ENCODE measurements around the gene ANXA9. TPM values are rescaled to one million over a fixed set of nuclear protein-coding genes. Genes with fewer than 3 reads are reported as not detected.

Gene ANXA9
- total RNA-seq, 1 experiment from 2014 or later = 2.7 TPM

DNA sequence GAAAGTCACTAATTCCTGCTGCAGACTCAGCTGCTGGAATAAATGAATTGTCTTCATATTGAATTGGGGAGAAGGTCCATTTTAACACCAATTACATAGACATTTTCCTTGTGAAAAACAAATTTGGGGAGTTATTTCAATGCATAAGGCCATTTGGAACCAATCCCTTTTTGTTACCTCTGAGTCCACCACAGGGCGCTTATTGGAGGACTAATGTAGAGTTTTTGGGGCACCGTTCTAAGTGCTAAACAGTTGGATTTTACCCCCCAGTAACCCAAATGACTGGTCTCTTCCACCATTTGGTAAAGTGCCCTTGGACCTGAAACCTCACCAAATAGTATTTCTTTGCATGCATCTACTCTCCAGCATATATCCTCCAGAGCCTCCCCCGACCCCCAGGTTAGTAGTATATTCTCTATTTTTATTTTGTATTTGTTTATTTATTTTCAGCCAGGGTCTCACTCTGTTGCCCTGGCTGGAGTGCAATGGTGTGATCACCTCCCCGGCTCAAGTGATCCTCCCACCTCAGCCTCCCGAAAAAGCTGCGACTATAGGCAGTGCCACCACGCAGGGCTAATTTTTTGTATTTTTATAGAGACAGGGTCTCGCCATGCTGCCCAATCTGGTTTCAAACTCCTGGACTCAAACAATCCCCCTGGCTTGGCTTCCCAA is 27.7 kb downstream of the ANXA9 start:
- BruUV-seq (replicated peaks) = no TSS peak
- ChIA-PET POLR2A (no interaction called here), RAD21 (ENCODE audit: low non-redundant PET in 1 of 2, low total read pairs in 2 of 2, uncharacterized antibody in 2 of 2, unreplicated experiment in 2 of 2) (no interaction called here), CTCF (no interaction called here)
- Histone ChIP-seq H3K4me1 (ENCODE audit: control insufficient read depth in 1 of 2, insufficient read depth in 2 of 2, low read length in 2 of 2) (peaks cover 11 to 34% of the 10 kb centered on the region in 2 experiments; a peak in 3 of 4 replicates), H3K4me2 (ENCODE audit: low read length) (peak overlapping the region; percentile 94), H3K4me3 (replicated peaks in 1 of 2; ENCODE audit: low read depth in 1 of 2, low read length in 2 of 2) (peak overlapping the region; percentile 60 to 94; a peak in 3 of 4 replicates), H3K27ac (ENCODE audit: low read depth, low read length) (no peak overlapping the region), H2AFZ (ENCODE audit: low read depth, low read length, poor library complexity, severe bottlenecking) (no peak overlapping the region), H3K9me2 (ENCODE audit: insufficient read depth) (no peaks in the 10 kb centered on the region), H3K27me3 (ENCODE audit: insufficient read depth, low read length) (no peaks in the 10 kb centered on the region), H4K20me1 (ENCODE audit: insufficient read depth) (no peaks in the 10 kb centered on the region), H3K9me3 (ENCODE audit: control insufficient read depth in 1 of 2, insufficient read depth in 1 of 2, low read depth in 1 of 2, low read length in 2 of 2) (no peaks in the 10 kb centered on the region), H3K79me2 (ENCODE audit: insufficient read depth, low read length) (peaks cover 16% of the 10 kb centered on the region), H3K36me3 (ENCODE audit: control insufficient read depth in 1 of 2, insufficient read depth in 2 of 2, low read length in 2 of 2) (no peaks in the 10 kb centered on the region), H3K9ac (ENCODE audit: low read length) (peak overlapping the region; percentile 95)
- intact Hi-C loops (cut with micrococcal nuclease) = loop anchor here (5.0 kb wide), 1 partner anchor 448 kb away; no protein-coding TSS in a partner anchor
- no peak for TF ChIP-seq POLR2A (IDR thresholded peaks at IDR 0.05; ENCODE audit: borderline replicate concordance, extremely low read depth, insufficient read depth, insufficient read length)
- no peak for TF ChIP-seq EZH2phosphoT487 (IDR thresholded peaks at IDR 0.05; ENCODE audit: borderline replicate concordance)
- TF ChIP-seq, protein P1, sequence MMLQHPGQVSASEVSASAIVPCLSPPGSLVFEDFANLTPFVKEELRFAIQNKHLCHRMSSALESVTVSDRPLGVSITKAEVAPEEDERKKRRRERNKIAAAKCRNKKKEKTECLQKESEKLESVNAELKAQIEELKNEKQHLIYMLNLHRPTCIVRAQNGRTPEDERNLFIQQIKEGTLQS (IDR thresholded peaks at IDR 0.05) = no peak
- no peak for TF ChIP-seq JUND (IDR thresholded peaks at IDR 0.05)
- no peak for TF ChIP-seq RAD21 (IDR thresholded peaks at IDR 0.05; ENCODE audit: low read depth)
- no peak for TF ChIP-seq ZFX (IDR thresholded peaks at IDR 0.05)
- TF ChIP-seq FOSL1 (IDR thresholded peaks at IDR 0.05; ENCODE audit: low read depth) = no peak
- no peak for TF ChIP-seq TCF7L2 (IDR thresholded peaks at IDR 0.05; ENCODE audit: borderline replicate concordance, extremely low read depth, insufficient read depth, insufficient read length)
- TF ChIP-seq EGR1 (IDR thresholded peaks at IDR 0.05; ENCODE audit: low read depth) = no peak
- DNase-seq (ENCODE audit: low read depth, low spot score) = no peak
- ATAC-seq = no peak

DNA sequence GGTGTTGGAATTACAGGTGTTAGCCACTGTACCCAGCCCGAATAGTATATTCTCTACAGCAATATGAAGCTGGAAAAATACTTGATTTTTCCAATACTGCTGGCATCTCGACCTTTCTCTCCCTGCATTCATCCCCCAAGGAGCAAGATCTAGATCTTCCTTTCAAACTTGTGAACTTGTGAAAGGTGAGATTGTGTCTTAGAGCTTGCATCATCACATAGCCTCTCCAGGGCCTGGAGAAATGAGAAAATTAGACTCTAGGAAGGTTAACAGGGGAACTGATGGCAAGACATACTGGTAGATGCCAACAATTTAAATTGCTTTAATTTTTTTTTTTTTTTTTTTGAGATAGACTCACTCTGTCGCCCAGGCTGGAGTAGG is 28.2 kb downstream of the ANXA9 start:
- Histone ChIP-seq H3K4me1 (ENCODE audit: control insufficient read depth in 1 of 2, insufficient read depth in 2 of 2, low read length in 2 of 2) (peaks cover 11 to 34% of the 10 kb centered on the region in 2 experiments; a peak in 3 of 4 replicates), H3K79me2 (ENCODE audit: insufficient read depth, low read length) (peaks cover 16% of the 10 kb centered on the region), H2AFZ (ENCODE audit: low read depth, low read length, poor library complexity, severe bottlenecking) (no peak overlapping the region), H3K27me3 (ENCODE audit: insufficient read depth, low read length) (no peaks in the 10 kb centered on the region), H3K27ac (ENCODE audit: low read depth, low read length) (no peak overlapping the region), H3K36me3 (ENCODE audit: control insufficient read depth in 1 of 2, insufficient read depth in 2 of 2, low read length in 2 of 2) (no peaks in the 10 kb centered on the region), H3K4me2 (ENCODE audit: low read length) (no peak overlapping the region), H3K4me3 (replicated peaks in 1 of 2; ENCODE audit: low read depth in 1 of 2, low read length in 2 of 2) (no peak overlapping the region), H3K9me2 (ENCODE audit: insufficient read depth) (no peaks in the 10 kb centered on the region), H3K9me3 (ENCODE audit: control insufficient read depth in 1 of 2, insufficient read depth in 1 of 2, low read depth in 1 of 2, low read length in 2 of 2) (no peaks in the 10 kb centered on the region), H3K9ac (ENCODE audit: low read length) (no peak overlapping the region), H4K20me1 (ENCODE audit: insufficient read depth) (no peaks in the 10 kb centered on the region)
- POLR2A ChIA-PET = no interaction called here
- intact Hi-C loops (cut with micrococcal nuclease) = no loop called here
- ATAC-seq (no peak), DNase-seq (ENCODE audit: low read depth, low spot score) (no peak)
- CTCF ChIA-PET = no interaction called here
- no TSS peak for BruUV-seq (replicated peaks)
- RAD21 ChIA-PET (ENCODE audit: low non-redundant PET in 1 of 2, low total read pairs in 2 of 2, uncharacterized antibody in 2 of 2, unreplicated experiment in 2 of 2) = no interaction called here
- TF ChIP-seq TCF7L2 (IDR thresholded peaks at IDR 0.05; ENCODE audit: borderline replicate concordance, extremely low read depth, insufficient read depth, insufficient read length) (no peak), SP1 (IDR thresholded peaks at IDR 0.05; ENCODE audit: low read depth) (no peak), EZH2phosphoT487 (IDR thresholded peaks at IDR 0.05; ENCODE audit: borderline replicate concordance) (no peak), ELF1 (IDR thresholded peaks at IDR 0.05; ENCODE audit: borderline replicate concordance, low read depth) (no peak), SRF (IDR thresholded peaks at IDR 0.05; ENCODE audit: low read depth) (no peak), YY1 (IDR thresholded peaks at IDR 0.05; ENCODE audit: extremely low read depth, insufficient replicate concordance, low read depth, low read length) (no peak), CEBPB (IDR thresholded peaks at IDR 0.05; ENCODE audit: low read depth) (no peak), JUND (IDR thresholded peaks at IDR 0.05) (no peak), EZH2 (IDR thresholded peaks at IDR 0.05) (no peak), EGR1 (IDR thresholded peaks at IDR 0.05; ENCODE audit: low read depth) (no peak), ZNF274 (IDR thresholded peaks at IDR 0.05; ENCODE audit: low read depth, low read length) (no peak), POLR2AphosphoS5 (IDR thresholded peaks at IDR 0.05; ENCODE audit: low read depth, low read length) (no peak)
- TF ChIP-seq, protein P2, sequence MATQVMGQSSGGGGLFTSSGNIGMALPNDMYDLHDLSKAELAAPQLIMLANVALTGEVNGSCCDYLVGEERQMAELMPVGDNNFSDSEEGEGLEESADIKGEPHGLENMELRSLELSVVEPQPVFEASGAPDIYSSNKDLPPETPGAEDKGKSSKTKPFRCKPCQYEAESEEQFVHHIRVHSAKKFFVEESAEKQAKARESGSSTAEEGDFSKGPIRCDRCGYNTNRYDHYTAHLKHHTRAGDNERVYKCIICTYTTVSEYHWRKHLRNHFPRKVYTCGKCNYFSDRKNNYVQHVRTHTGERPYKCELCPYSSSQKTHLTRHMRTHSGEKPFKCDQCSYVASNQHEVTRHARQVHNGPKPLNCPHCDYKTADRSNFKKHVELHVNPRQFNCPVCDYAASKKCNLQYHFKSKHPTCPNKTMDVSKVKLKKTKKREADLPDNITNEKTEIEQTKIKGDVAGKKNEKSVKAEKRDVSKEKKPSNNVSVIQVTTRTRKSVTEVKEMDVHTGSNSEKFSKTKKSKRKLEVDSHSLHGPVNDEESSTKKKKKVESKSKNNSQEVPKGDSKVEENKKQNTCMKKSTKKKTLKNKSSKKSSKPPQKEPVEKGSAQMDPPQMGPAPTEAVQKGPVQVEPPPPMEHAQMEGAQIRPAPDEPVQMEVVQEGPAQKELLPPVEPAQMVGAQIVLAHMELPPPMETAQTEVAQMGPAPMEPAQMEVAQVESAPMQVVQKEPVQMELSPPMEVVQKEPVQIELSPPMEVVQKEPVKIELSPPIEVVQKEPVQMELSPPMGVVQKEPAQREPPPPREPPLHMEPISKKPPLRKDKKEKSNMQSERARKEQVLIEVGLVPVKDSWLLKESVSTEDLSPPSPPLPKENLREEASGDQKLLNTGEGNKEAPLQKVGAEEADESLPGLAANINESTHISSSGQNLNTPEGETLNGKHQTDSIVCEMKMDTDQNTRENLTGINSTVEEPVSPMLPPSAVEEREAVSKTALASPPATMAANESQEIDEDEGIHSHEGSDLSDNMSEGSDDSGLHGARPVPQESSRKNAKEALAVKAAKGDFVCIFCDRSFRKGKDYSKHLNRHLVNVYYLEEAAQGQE (IDR thresholded peaks at IDR 0.05; ENCODE audit: low read depth) = no peak
- TF ChIP-seq, protein P3, sequence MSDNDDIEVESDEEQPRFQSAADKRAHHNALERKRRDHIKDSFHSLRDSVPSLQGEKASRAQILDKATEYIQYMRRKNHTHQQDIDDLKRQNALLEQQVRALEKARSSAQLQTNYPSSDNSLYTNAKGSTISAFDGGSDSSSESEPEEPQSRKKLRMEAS (IDR thresholded peaks at IDR 0.05) = no peak
